ENCODE results near the gene RAB44. TPM values are rescaled to one million over a fixed set of nuclear protein-coding genes. Genes with fewer than 3 reads are reported as not detected.

The RAB44 gene
- total RNA-seq, 6 experiments from 2014 or later = 0.05 to 0.07 (median 0.07) TPM; not detected in 3

GRCh38 chr6:36700831-36701230, 3.2 kb downstream of the RAB44 start:
- TF ChIP-seq CTCF (IDR thresholded peaks at IDR 0.05) = no peak
- TF ChIP-seq POLR2A (IDR thresholded peaks at IDR 0.05) = no peak
- DNase-seq = no peak
- Histone ChIP-seq H3K27ac (no peak overlapping the region), H3K9me3 (no peaks in the 10 kb centered on the region), H3K36me3 (no peaks in the 10 kb centered on the region), H3K27me3 (peaks cover 0 to 4% of the 10 kb centered on the region in 2 donors), H3K4me3 (no peak overlapping the region), H3K4me1 (no peaks in the 10 kb centered on the region)
- intact Hi-C loops (cut with DNase I) = no loop called here
- ATAC-seq = peak in 1 of 4 donors; percentile 37
- WGBS (ENCODE audit: insufficient coverage, low coverage, low lambda C conversion rate, missing lambda C conversion rate) = 100% methylated on average over 2 of the region's 3 CpGs

- WGBS (ENCODE audit: insufficient coverage, low coverage, low lambda C conversion rate, missing lambda C conversion rate) = 69% methylated on average over 3 of the region's 3 CpGs
- ATAC-seq (peak in 3 of 4 donors; percentile 48 to 68 (median 64)), DNase-seq (peak in 1 of 3 donors; percentile 43)
- Histone ChIP-seq H3K27me3 (peaks cover 0 to 4% of the 10 kb centered on the region in 2 donors), H3K9me3 (no peaks in the 10 kb centered on the region), H3K27ac (no peak overlapping the region), H3K4me3 (no peak overlapping the region), H3K4me1 (no peaks in the 10 kb centered on the region), H3K36me3 (no peaks in the 10 kb centered on the region)
- TF ChIP-seq POLR2A (IDR thresholded peaks at IDR 0.05) (no peak), CTCF (IDR thresholded peaks at IDR 0.05) (peak in 3 of 4 donors; percentile 4 to 18 (median 15))
- intact Hi-C loops (cut with DNase I) = no loop called here
Measured at GRCh38 chr6:36701401-36701991, 3.9 kb downstream of the RAB44 start.

- Histone ChIP-seq H3K4me1 (no peaks in the 10 kb centered on the region), H3K27me3 (peaks cover 0 to 2% of the 10 kb centered on the region in 2 donors), H3K4me3 (no peak overlapping the region), H3K27ac (no peak overlapping the region), H3K36me3 (no peaks in the 10 kb centered on the region), H3K9me3 (no peaks in the 10 kb centered on the region)
- 84% methylated on average over 3 of the region's 3 CpGs for WGBS (ENCODE audit: insufficient coverage, low coverage, low lambda C conversion rate, missing lambda C conversion rate)
- no peak for ATAC-seq
- intact Hi-C loops (cut with DNase I) = no loop called here
- TF ChIP-seq CTCF (IDR thresholded peaks at IDR 0.05) = no peak
- TF ChIP-seq POLR2A (IDR thresholded peaks at IDR 0.05) = no peak
- no peak for DNase-seq
Measured at GRCh38 chr6:36702656-36703055, 5.0 kb downstream of the RAB44 start.

GRCh38 chr6:36703081-36703606, 5.5 kb downstream of the RAB44 start:
- intact Hi-C loops (cut with DNase I) = no loop called here
- H3K9me3 ChIP-seq = no peaks in the 10 kb centered on the region
- H3K27ac ChIP-seq = no peak overlapping the region
- H3K4me3 ChIP-seq = no peak overlapping the region
- H3K4me1 ChIP-seq = no peaks in the 10 kb centered on the region
- DNase-seq = peak in 1 of 3 donors; percentile 23
- H3K36me3 ChIP-seq = no peaks in the 10 kb centered on the region
- no peaks in the 10 kb centered on the region for H3K27me3 ChIP-seq
- ATAC-seq = no peak
- 76% methylated on average over 5 of the region's 5 CpGs for WGBS (ENCODE audit: insufficient coverage, low coverage, low lambda C conversion rate, missing lambda C conversion rate)
- TF ChIP-seq POLR2A (IDR thresholded peaks at IDR 0.05) (no peak), CTCF (IDR thresholded peaks at IDR 0.05) (no peak)

All from right lobe of liver (tissue), 6 donors.